IMR-90 (cell line): ENCODE measurements around the gene ZSCAN5B. TPM values are rescaled to one million over a fixed set of nuclear protein-coding genes. Genes with fewer than 3 reads are reported as not detected.

Experiments
- ATAC-seq: fragments of 200-7000 bp; cut with Tn5 transposase; 2 replicates; pipeline ENCODE4 v1.9.1; 2020; ENCODE audit warnings: low read depth, mild to moderate bottlenecking, moderate library complexity
- BruUV-seq: library from RNA; stranded (reverse); fragments of 400-500 nt; replicated peaks from 2 replicates; lab custom pipeline; 2021; lab: Mats Ljungman, UMichigan
- CTCF ChIA-PET: fragments of 300-600 bp; formaldehyde crosslinking; extraction: SDS; loops from one replicate; lab custom pipeline; 2021; ENCODE audit warnings: antibody characterized with exemption; lab: Yijun Ruan, JAX
- POLR2A ChIA-PET: fragments of 300-600 bp; sonication (Branson Sonifier 250); formaldehyde crosslinking; loops from one replicate; lab custom pipeline; 2022; ENCODE audit warnings: antibody characterized with exemption; ENCODE audit not compliant: unreplicated experiment; lab: Charles Lee
- DNase-seq: peaks from one replicate; pipeline ENCODE4 v3.0.0; 2013
- H2AFZ ChIP-seq: replicated peaks from 2 replicates; pipeline ENCODE3; 2013; ENCODE audit warnings: low read length, mild to moderate bottlenecking; ENCODE audit not compliant: poor library complexity
- H2AK5ac ChIP-seq: 2 replicates; pipeline ENCODE4 v1.6.1; 2013; ENCODE audit warnings: low read depth, low read length, inconsistent platforms
- H2AK9ac ChIP-seq: replicated peaks from 2 replicates; pipeline ENCODE3; 2013; ENCODE audit warnings: mild to moderate bottlenecking, low read depth, low read length, moderate library complexity; ENCODE audit not compliant: poor library complexity
- H2BK120ac ChIP-seq: 2 replicates; pipeline ENCODE4 v1.6.1; 2013; ENCODE audit warnings: low read depth, low read length, inconsistent platforms
- H2BK15ac ChIP-seq: 3 replicates; pipeline ENCODE4 v1.6.1; 2013; ENCODE audit warnings: low read depth, low read length, inconsistent platforms
- H2BK20ac ChIP-seq: 2 replicates; pipeline ENCODE4 v1.6.1; 2013; ENCODE audit warnings: low read depth, mild to moderate bottlenecking, inconsistent platforms, low read length, moderate library complexity
- H2BK5ac ChIP-seq: 2 replicates; pipeline ENCODE4 v1.6.1; 2013; ENCODE audit warnings: mild to moderate bottlenecking, low read depth, low read length, inconsistent platforms; ENCODE audit not compliant: poor library complexity, severe bottlenecking
- H3K14ac ChIP-seq: replicated peaks from 2 replicates; pipeline ENCODE4 v1.6.1; 2013; ENCODE audit warnings: low read depth, low read length, inconsistent platforms
- H3K18ac ChIP-seq: 2 replicates; pipeline ENCODE4 v1.6.1; 2013; ENCODE audit warnings: low read depth, low read length, control low read depth
- H3K23ac ChIP-seq: 2 replicates; pipeline ENCODE4 v1.6.1; 2013; ENCODE audit warnings: low read depth, low read length, inconsistent platforms
- H3K27ac ChIP-seq: 2 replicates; pipeline ENCODE4 v1.5.1; 2013; ENCODE audit warnings: mild to moderate bottlenecking, control low read depth, low read length; ENCODE audit not compliant: insufficient read depth
- H3K27me3 ChIP-seq: 2 replicates; pipeline ENCODE4 v1.6.1; 2013; ENCODE audit warnings: low read length; ENCODE audit not compliant: control insufficient read depth, insufficient read depth
- H3K36me3 ChIP-seq: 2 replicates; pipeline ENCODE4 v1.6.1; 2013; ENCODE audit warnings: low read length, mixed read lengths; ENCODE audit not compliant: control insufficient read depth, insufficient read depth
- H3K4ac ChIP-seq: 2 replicates; pipeline ENCODE4 v1.6.1; 2013; ENCODE audit warnings: low read depth, low read length, inconsistent platforms
- H3K4me1 ChIP-seq: 2 replicates; pipeline ENCODE4 v1.6.1; 2013; ENCODE audit warnings: low read length, mixed read lengths; ENCODE audit not compliant: control insufficient read depth, insufficient read depth
- H3K4me2 ChIP-seq: 2 replicates; pipeline ENCODE4 v1.6.1; 2013; ENCODE audit warnings: low read depth, mild to moderate bottlenecking, control low read depth, low read length, moderate library complexity
- H3K4me3 ChIP-seq: 2 replicates; pipeline ENCODE4 v1.5.1; 2013; ENCODE audit warnings: low read depth, mild to moderate bottlenecking, control low read depth, low read length, moderate library complexity; ENCODE audit not compliant: insufficient read depth
- H3K56ac ChIP-seq: 2 replicates; pipeline ENCODE4 v1.6.1; 2013; ENCODE audit warnings: low read length, inconsistent platforms; ENCODE audit not compliant: insufficient read depth; ENCODE audit errors: extremely low read depth
- H3K79me1 ChIP-seq, 2 experiments: 2 replicates each; pipeline ENCODE4 v1.6.1; 2013; ENCODE audit warnings: low read length in 2 of 2, inconsistent platforms in 1 of 2, low read depth in 1 of 2
- H3K9ac ChIP-seq: 2 replicates; pipeline ENCODE4 v1.6.1; 2013; ENCODE audit warnings: low read depth, low read length, control low read depth
- H3K9me1 ChIP-seq: 2 replicates; pipeline ENCODE4 v1.6.1; 2013; ENCODE audit warnings: low read length, inconsistent platforms; ENCODE audit not compliant: insufficient read depth
- H3K9me3 ChIP-seq: 2 replicates; pipeline ENCODE4 v1.6.1; 2013; ENCODE audit warnings: low read length; ENCODE audit not compliant: control insufficient read depth, insufficient read depth
- H4K20me1 ChIP-seq: 2 replicates; pipeline ENCODE4 v1.6.1; 2013; ENCODE audit warnings: low read length, inconsistent platforms; ENCODE audit not compliant: insufficient read depth
- H4K5ac ChIP-seq: 2 replicates; pipeline ENCODE4 v1.6.1; 2013; ENCODE audit warnings: mild to moderate bottlenecking, low read depth, low read length, control low read depth
- H4K8ac ChIP-seq, 2 experiments: 2 replicates each; pipeline ENCODE4 v1.6.1; 2013; ENCODE audit warnings: low read depth in 2 of 2, low read length in 2 of 2, control low read depth in 1 of 2, inconsistent platforms in 1 of 2
- H4K91ac ChIP-seq: 2 replicates; pipeline ENCODE4 v1.6.1; 2013; ENCODE audit warnings: low read depth, low read length, inconsistent platforms; ENCODE audit not compliant: insufficient read depth
- CEBPB ChIP-seq: IDR thresholded peaks from 2 replicates; pipeline ENCODE4 v1.6.1; 2012; ENCODE audit warnings: low read depth, low read length, improper control_type of control experiment
- CHD1 ChIP-seq: IDR thresholded peaks from 2 replicates; pipeline ENCODE4 v1.6.1; 2012; ENCODE audit warnings: low read depth, low read length, improper control_type of control experiment
- CTCF ChIP-seq: conservative IDR thresholded peaks from 2 replicates; pipeline ENCODE4 v1.5.1; 2012; ENCODE audit warnings: mild to moderate bottlenecking, low read depth, low read length, improper control_type of control experiment
- FOS ChIP-seq: fragments of 150-350 bp; IDR thresholded peaks from 2 replicates; pipeline ENCODE4 v1.6.1; 2016; ENCODE audit warnings: low read depth, low read length
- MAFK ChIP-seq: IDR thresholded peaks from 2 replicates; pipeline ENCODE4 v1.6.1; 2012; ENCODE audit warnings: low read depth, low read length, improper control_type of control experiment
- MAZ ChIP-seq: IDR thresholded peaks from 2 replicates; pipeline ENCODE4 v1.6.1; 2012; ENCODE audit warnings: low read depth, mild to moderate bottlenecking, low read length, improper control_type of control experiment, moderate library complexity, borderline replicate concordance
- MXI1 ChIP-seq: IDR thresholded peaks from 2 replicates; pipeline ENCODE4 v1.6.1; 2012; ENCODE audit warnings: low read depth, mild to moderate bottlenecking, low read length, moderate library complexity, borderline replicate concordance
- POLR2A ChIP-seq: IDR thresholded peaks from 2 replicates; pipeline ENCODE4 v1.6.1; 2012; ENCODE audit warnings: mild to moderate bottlenecking, low read depth, low read length
- RAD21 ChIP-seq: IDR thresholded peaks from 2 replicates; pipeline ENCODE4 v1.6.1; 2012; ENCODE audit warnings: low read length, improper control_type of control experiment
- SMC3 ChIP-seq: fragments of 150-350 bp; IDR thresholded peaks from 2 replicates; pipeline ENCODE4 v1.6.1; 2016; ENCODE audit warnings: low read depth, mild to moderate bottlenecking, antibody characterized with exemption, low read length, moderate library complexity
- WGBS, 2 experiments: methylation state at CpG; one replicate each; pipeline versions ENCODE4 v1.1.5 to v1.1.7; 2013; ENCODE audit warnings: missing lambda C conversion rate in 2 of 2; ENCODE audit not compliant: insufficient read length in 1 of 2; ENCODE audit errors: extremely low coverage in 2 of 2; 5-methylcytosine and 5-hydroxymethylcytosine counted together
- dilution Hi-C: fragments of 300-500 bp; cut with HindIII; formaldehyde crosslinking; loops from one replicate; pipeline ENCODE4 v1.14.3; 2018; ENCODE audit warnings: low sequenced_read_pairs; ENCODE audit not compliant: unreplicated experiment
- in situ Hi-C: fragments of 300-500 bp; cut with MboI; formaldehyde crosslinking; loops from 3 replicates; pipeline ENCODE4 v1.14.3; 2019; ENCODE audit warnings: low sequenced_read_pairs, inconsistent platforms, mixed read lengths
- intact Hi-C: fragments of 100-400 bp; cut with micrococcal nuclease; formaldehyde crosslinking; loops from 2 replicates; pipeline ENCODE4 v1.10.0; 2022
- polyA plus RNA-seq, 3 experiments: library from polyadenylated mRNA; depleted of rRNA; stranded (reverse); fragments of >200 nt; gene quantifications; 2 replicates each; pipeline ENCODE4 v1.2.3, GENCODE V29; 2012; ENCODE audit warnings: low replicate concordance in 1 of 3
- total RNA-seq: library from RNA; depleted of rRNA; stranded (reverse); fragments of >200 nt; gene quantifications from 2 replicates; pipeline ENCODE4 v1.2.3, GENCODE V29; 2012

Gene ZSCAN5B
- total and polyA plus RNA-seq, 2 of the 4 experiments (the other 2 are of a cell fraction), result not detected

- no CpG with 5 or more reads among the region's 11 CpGs for WGBS, 2 experiments
- CTCF ChIA-PET, result no interaction called here
- dilution Hi-C loops, result no loop called here
These were observed 47.2 kb downstream of the ZSCAN5B start for GRCh38 chr19:56150358-56150757.

More at GRCh38 chr19:56150358-56150757, 47.2 kb downstream of the ZSCAN5B start:
- Histone ChIP-seq H3K9me1 (peaks cover 10% of the 10 kb centered on the region; the same call in 1 of the 2 replicates), H3K79me1 (peaks cover 25 to 32% of the 10 kb centered on the region in 2 experiments), H2AK9ac (no peak overlapping the region), H3K18ac (no peak overlapping the region), H4K8ac (no peak overlapping the region), H2AK5ac (no peak overlapping the region), H3K4me1 (peaks cover 5% of the 10 kb centered on the region; the same call in 1 of the 2 replicates), H3K23ac (no peak overlapping the region), H4K20me1 (peaks cover 28% of the 10 kb centered on the region), H3K4ac (no peak overlapping the region), H2BK5ac (no peak overlapping the region), H2BK120ac (no peak overlapping the region), H3K27ac (no peak overlapping the region), H3K14ac (no peak overlapping the region), H3K9me3 (no peaks in the 10 kb centered on the region), H4K5ac (no peak overlapping the region), H3K9ac (no peak overlapping the region), H2AFZ (no peak overlapping the region), H3K56ac (no peak overlapping the region), H3K36me3 (peaks cover 36% of the 10 kb centered on the region), H4K91ac (no peak overlapping the region), H2BK20ac (no peak overlapping the region), H3K4me2 (no peak overlapping the region), H3K4me3 (no peak overlapping the region), H2BK15ac (no peak overlapping the region), H3K27me3 (no peaks in the 10 kb centered on the region)
- POLR2A ChIA-PET, result no interaction called here
- no TSS peak for BruUV-seq
- ATAC-seq, result no peak
- TF ChIP-seq MAZ (no peak), CHD1 (no peak), CTCF (no peak), MXI1 (no peak), RAD21 (no peak), POLR2A (no peak), SMC3 (no peak), FOS (no peak), CEBPB (no peak), MAFK (no peak)
- no peak for DNase-seq
- intact Hi-C loops, result no loop called here
- in situ Hi-C loops, result no loop called here
